ENCODE measurements around the gene TAF15. TPM values are rescaled to one million over a fixed set of nuclear protein-coding genes. Genes with fewer than 3 reads are reported as not detected.

TAF15 gene
- total RNA-seq, 1 donor from 2014 or later, result 326 TPM

- Mint-ChIP-seq H3K36me3 (ENCODE audit: low read depth) (no peaks in the 10 kb centered on the region), H3K27me3 (peaks cover 70% of the 10 kb centered on the region), H3K4me1 (peaks cover 12% of the 10 kb centered on the region), H3K27ac (no peak overlapping the region), H3K9me3 (no peaks in the 10 kb centered on the region), H3K4me3 (peak overlapping the region; percentile 82)
- intact Hi-C loops (cut with micrococcal nuclease), result no loop called here
- no peak for DNase-seq
Measured at GRCh38 chr17:35795871-35796265, 13.4 kb upstream of the TAF15 start.

GRCh38 chr17:35796942-35797341, 12.3 kb upstream of the TAF15 start:
- intact Hi-C loops (cut with micrococcal nuclease), result no loop called here

GRCh38 chr17:35797370-35797769, 11.9 kb upstream of the TAF15 start:
- peaks cover 18% of the 10 kb centered on the region for H3K4me1 Mint-ChIP-seq
- H3K9me3 Mint-ChIP-seq, result no peaks in the 10 kb centered on the region
- no peak for DNase-seq
- intact Hi-C loops (cut with micrococcal nuclease), result no loop called here
- no peak overlapping the region for H3K27ac Mint-ChIP-seq
- no peaks in the 10 kb centered on the region for H3K36me3 Mint-ChIP-seq (ENCODE audit: low read depth)
- peaks cover 59% of the 10 kb centered on the region for H3K27me3 Mint-ChIP-seq
- no peak overlapping the region for H3K4me3 Mint-ChIP-seq

More at GRCh38 chr17:35796942-35797341, 12.3 kb upstream of the TAF15 start:
- Mint-ChIP-seq H3K4me3 (no peak overlapping the region), H3K9me3 (no peaks in the 10 kb centered on the region), H3K27me3 (peaks cover 63% of the 10 kb centered on the region), H3K27ac (no peak overlapping the region), H3K36me3 (ENCODE audit: low read depth) (no peaks in the 10 kb centered on the region), H3K4me1 (peaks cover 18% of the 10 kb centered on the region)
- no peak for DNase-seq

- no peaks in the 10 kb centered on the region for H3K36me3 Mint-ChIP-seq (ENCODE audit: low read depth)
- peaks cover 53% of the 10 kb centered on the region for H3K27me3 Mint-ChIP-seq
- intact Hi-C loops (cut with micrococcal nuclease), result no loop called here
- no peak overlapping the region for H3K27ac Mint-ChIP-seq
- H3K4me3 Mint-ChIP-seq, result no peak overlapping the region
- no peak for DNase-seq
- H3K9me3 Mint-ChIP-seq, result no peaks in the 10 kb centered on the region
- H3K4me1 Mint-ChIP-seq, result peaks cover 19% of the 10 kb centered on the region
Measured at GRCh38 chr17:35797918-35798317, 11.4 kb upstream of the TAF15 start.

GRCh38 chr17:35799942-35800341, 9.3 kb upstream of the TAF15 start:
- Mint-ChIP-seq H3K4me1 (peaks cover 20% of the 10 kb centered on the region), H3K9me3 (no peaks in the 10 kb centered on the region), H3K27me3 (peaks cover 35% of the 10 kb centered on the region), H3K27ac (no peak overlapping the region), H3K4me3 (no peak overlapping the region), H3K36me3 (ENCODE audit: low read depth) (no peaks in the 10 kb centered on the region)
- intact Hi-C loops (cut with micrococcal nuclease), result loop anchor here (10.0 kb wide), 1 partner anchor 555 kb away; the partner anchor contains the start of gene SLFN5
- DNase-seq, result no peak

- Mint-ChIP-seq H3K27me3 (peaks cover 23% of the 10 kb centered on the region), H3K9me3 (no peaks in the 10 kb centered on the region), H3K4me1 (peaks cover 17% of the 10 kb centered on the region), H3K27ac (peak overlapping the region; percentile 11), H3K4me3 (no peak overlapping the region), H3K36me3 (ENCODE audit: low read depth) (no peaks in the 10 kb centered on the region)
- peak; percentile 70 for DNase-seq
- intact Hi-C loops (cut with micrococcal nuclease), result loop anchor here (10.0 kb wide), 1 partner anchor 557 kb away; the partner anchor contains the start of gene SLFN5
Measured at GRCh38 chr17:35801583-35802224, 7.6 kb upstream of the TAF15 start.

- Mint-ChIP-seq H3K4me3 (no peak overlapping the region), H3K4me1 (peaks cover 35% of the 10 kb centered on the region), H3K36me3 (ENCODE audit: low read depth) (no peaks in the 10 kb centered on the region), H3K27ac (peak overlapping the region; percentile 66), H3K27me3 (peaks cover 2% of the 10 kb centered on the region), H3K9me3 (no peaks in the 10 kb centered on the region)
- intact Hi-C loops (cut with micrococcal nuclease), result loop anchor here (1.0 to 10.0 kb wide), 3 partner anchors 40 to 560 kb away; partner anchors contain the start of genes SLFN12L and SLFN5
- DNase-seq, result peak; percentile 87
Measured at GRCh38 chr17:35804658-35805192, 4.6 kb upstream of the TAF15 start.

- intact Hi-C loops (cut with micrococcal nuclease), result loop anchor here (5.0 to 10.0 kb wide), 2 partner anchors 270 to 563 kb away; partner anchors contain the start of genes SLFN12L and SLFN5
- Mint-ChIP-seq H3K27ac (peak overlapping the region; percentile 97), H3K27me3 (no peaks in the 10 kb centered on the region), H3K9me3 (no peaks in the 10 kb centered on the region), H3K4me1 (peaks cover 41% of the 10 kb centered on the region), H3K36me3 (ENCODE audit: low read depth) (peaks cover 15% of the 10 kb centered on the region), H3K4me3 (peak overlapping the region; percentile 99)
- DNase-seq, result peak; percentile 60
Measured at GRCh38 chr17:35807371-35808144, 1.7 kb upstream of the TAF15 start.

- peaks cover 20% of the 10 kb centered on the region for H3K36me3 Mint-ChIP-seq (ENCODE audit: low read depth)
- H3K4me1 Mint-ChIP-seq, result peaks cover 43% of the 10 kb centered on the region
- no peaks in the 10 kb centered on the region for H3K27me3 Mint-ChIP-seq
- H3K4me3 Mint-ChIP-seq, result peak overlapping the region; percentile 99
- intact Hi-C loops (cut with micrococcal nuclease), result loop anchor here (5.0 to 10.0 kb wide), 2 partner anchors 271 to 564 kb away; partner anchors contain the start of genes SLFN12L and SLFN5
- peak overlapping the region; percentile 97 for H3K27ac Mint-ChIP-seq
- H3K9me3 Mint-ChIP-seq, result no peaks in the 10 kb centered on the region
- peak; percentile 70 for DNase-seq
Measured at GRCh38 chr17:35808240-35808961, 883 bp upstream of the TAF15 start.

- Mint-ChIP-seq H3K27ac (peak overlapping the region; percentile 97), H3K4me3 (peak overlapping the region; percentile 99), H3K9me3 (no peaks in the 10 kb centered on the region), H3K36me3 (ENCODE audit: low read depth) (peaks cover 27% of the 10 kb centered on the region), H3K4me1 (peaks cover 49% of the 10 kb centered on the region), H3K27me3 (no peaks in the 10 kb centered on the region)
- intact Hi-C loops (cut with micrococcal nuclease), result loop anchor here (1.0 to 10.0 kb wide), 3 partner anchors 46 to 565 kb away; partner anchors contain the start of genes SLFN12L and SLFN5
- DNase-seq, result no peak
Measured at GRCh38 chr17:35809855-35810461, 674 bp downstream of the TAF15 start.

- Mint-ChIP-seq H3K9me3 (no peaks in the 10 kb centered on the region), H3K4me1 (peaks cover 54% of the 10 kb centered on the region), H3K27me3 (no peaks in the 10 kb centered on the region), H3K36me3 (ENCODE audit: low read depth) (peaks cover 34% of the 10 kb centered on the region), H3K27ac (no peak overlapping the region), H3K4me3 (peak overlapping the region; percentile 26)
- intact Hi-C loops (cut with micrococcal nuclease), result no loop called here
- peak; percentile 51 for DNase-seq
Measured at GRCh38 chr17:35811759-35812158, 2.5 kb downstream of the TAF15 start.

GRCh38 chr17:35812456-35812855, 3.2 kb downstream of the TAF15 start:
- H3K9me3 Mint-ChIP-seq, result no peaks in the 10 kb centered on the region
- H3K36me3 Mint-ChIP-seq (ENCODE audit: low read depth), result peaks cover 37% of the 10 kb centered on the region
- H3K27me3 Mint-ChIP-seq, result no peaks in the 10 kb centered on the region
- H3K4me1 Mint-ChIP-seq, result peaks cover 50% of the 10 kb centered on the region
- no peak overlapping the region for H3K4me3 Mint-ChIP-seq
- intact Hi-C loops (cut with micrococcal nuclease), result no loop called here
- no peak overlapping the region for H3K27ac Mint-ChIP-seq
- DNase-seq, result no peak

GRCh38 chr17:35816723-35817122, 7.4 kb downstream of the TAF15 start:
- intact Hi-C loops (cut with micrococcal nuclease), result no loop called here
- H3K4me1 Mint-ChIP-seq, result peaks cover 38% of the 10 kb centered on the region

More at GRCh38 chr17:35816723-35817122, 7.4 kb downstream of the TAF15 start:
- H3K27ac Mint-ChIP-seq, result no peak overlapping the region
- no peak for DNase-seq
- no peaks in the 10 kb centered on the region for H3K9me3 Mint-ChIP-seq
- no peak overlapping the region for H3K4me3 Mint-ChIP-seq
- peaks cover 50% of the 10 kb centered on the region for H3K36me3 Mint-ChIP-seq (ENCODE audit: low read depth)
- H3K27me3 Mint-ChIP-seq, result no peaks in the 10 kb centered on the region

Data from activated CD4-positive, alpha-beta T cell treated with anti-CD3 and anti-CD28 coated beads, Interleukin-2, amount 10 ng/mL, durations not matched to agents 24 days and 14 days (primary cell).